DLD1 (cell line): ENCODE data around the gene SEMA4B.
"Not testable (repeated sequence)": the region's sequence is repeated elsewhere in the genome, so short reads cannot be mapped to it uniquely, and the experiment has no call there.

ENCODE experiments used
- in situ Hi-C: cut with HindIII; loops from 2 replicates; pipeline ENCODE4 v1.10.0; 2017; ENCODE audit warnings: low sequenced_read_pairs

The SEMA4B gene

DNA sequence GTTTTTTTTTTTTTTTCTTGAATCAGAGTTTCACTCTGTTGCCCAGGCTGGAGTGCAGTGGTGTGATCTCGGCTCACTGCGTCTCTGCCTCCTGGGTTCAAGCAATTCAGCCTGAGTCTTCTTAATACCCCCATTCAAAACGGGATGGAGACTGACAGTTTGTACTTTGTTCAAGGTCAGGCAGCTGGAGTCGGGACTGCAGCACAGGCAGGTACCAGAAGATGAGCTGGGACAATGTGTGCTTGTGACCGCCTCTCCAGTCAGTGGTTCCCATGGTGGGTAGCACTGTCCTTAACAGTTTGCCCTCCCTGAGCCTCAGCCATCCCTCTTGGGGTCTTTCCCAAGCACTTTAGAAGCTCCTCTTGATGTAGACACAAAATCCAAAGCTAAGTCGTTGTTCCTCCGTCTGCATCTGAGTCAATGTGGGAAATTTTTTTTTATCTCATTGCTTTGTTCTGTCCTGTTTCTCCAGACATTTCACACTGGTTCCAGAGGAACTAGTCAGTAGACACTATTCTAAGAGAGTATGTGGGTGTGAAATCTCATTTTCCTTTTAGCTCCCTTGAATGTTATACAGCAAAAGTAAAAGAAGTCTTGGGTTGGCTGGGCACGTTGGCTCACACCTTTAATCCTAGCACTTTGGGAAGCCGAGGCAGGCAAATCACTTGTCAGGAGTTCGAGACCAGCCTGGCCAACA, 43.0 kb downstream of the SEMA4B start:
- in situ Hi-C loops: no loop called here

DNA sequence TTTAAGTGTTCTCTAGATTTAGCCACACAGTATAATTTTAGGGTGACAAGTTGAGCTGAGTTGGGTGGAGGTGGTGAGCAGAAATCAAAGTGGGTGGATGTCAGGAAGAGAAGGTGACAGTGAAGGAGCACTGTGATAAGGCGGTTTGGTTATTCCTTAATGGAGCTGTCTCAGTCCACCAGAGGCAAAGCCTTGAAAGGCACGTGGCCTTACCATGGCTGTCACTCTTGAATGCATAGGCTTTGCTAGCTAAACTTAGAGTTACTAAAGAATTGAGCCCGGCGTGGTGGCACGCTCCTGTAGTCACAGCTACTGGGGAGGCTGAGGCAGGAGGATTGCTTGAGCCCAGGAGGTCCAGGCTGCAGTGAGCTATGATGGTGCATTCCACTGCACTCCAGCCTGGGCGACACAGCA, 47.7 kb downstream of the SEMA4B start:
- in situ Hi-C loops: no loop called here

DNA sequence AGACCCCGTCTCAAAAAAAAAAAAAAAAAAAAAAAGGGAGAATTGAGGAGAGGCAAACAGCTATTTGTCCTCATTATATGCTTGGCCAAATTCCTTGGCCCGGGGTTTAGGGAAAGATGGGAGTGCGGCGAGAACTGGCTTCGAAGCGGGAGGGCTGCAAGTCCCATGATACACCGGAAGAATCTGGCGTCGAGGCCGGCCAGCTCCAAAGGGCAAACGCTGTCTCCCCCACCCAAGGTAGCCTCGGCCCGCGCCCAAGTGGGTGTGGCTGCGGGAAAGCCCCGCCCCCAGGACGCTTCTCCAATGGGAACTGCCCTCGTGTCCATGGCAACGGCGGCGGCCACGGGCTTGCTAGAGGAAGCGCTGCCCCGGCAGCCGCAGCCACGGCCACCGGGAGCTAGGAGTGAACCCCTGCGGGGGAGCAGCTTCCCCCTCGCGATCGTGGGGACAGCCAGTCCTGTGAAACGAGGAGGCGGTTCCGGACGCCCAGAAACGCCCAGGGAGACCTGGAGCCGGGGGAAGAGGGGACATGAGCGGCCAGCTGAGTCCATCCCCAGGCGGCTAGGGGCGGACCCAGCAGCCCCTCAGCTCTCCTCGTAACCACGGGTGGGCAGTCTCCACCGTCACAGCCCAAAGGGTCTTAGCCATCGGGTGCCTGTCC, 48.2 kb downstream of the SEMA4B start, which contains the start of gene TTLL13:
Gene TTLL13, plus strand, starts transcription at position 354 of the 661 bp plus-strand sequence. CDS start 1,075 bp downstream, outside the sequence.
- in situ Hi-C loops: no loop called here

DNA sequence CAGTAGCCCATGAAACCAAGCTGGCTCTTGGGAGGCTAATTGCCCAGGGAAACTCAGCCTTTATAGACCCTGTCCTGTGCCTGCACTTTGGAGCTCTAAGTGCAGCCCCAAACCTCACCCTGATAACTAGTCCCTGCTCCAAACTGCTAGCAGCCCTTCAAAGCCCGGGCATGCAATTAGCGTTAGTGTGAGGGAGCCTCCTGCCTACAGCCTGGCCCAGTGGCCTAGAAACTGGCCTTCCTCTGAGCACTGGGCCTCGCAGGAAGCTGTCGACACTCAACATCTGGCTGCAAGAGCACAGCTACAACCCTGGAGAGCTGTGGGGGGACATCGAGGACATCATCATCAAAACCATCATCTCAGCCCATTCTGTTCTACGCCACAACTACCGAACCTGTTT, 56.6 kb downstream of the SEMA4B start:
- in situ Hi-C loops: no loop called here

DNA sequence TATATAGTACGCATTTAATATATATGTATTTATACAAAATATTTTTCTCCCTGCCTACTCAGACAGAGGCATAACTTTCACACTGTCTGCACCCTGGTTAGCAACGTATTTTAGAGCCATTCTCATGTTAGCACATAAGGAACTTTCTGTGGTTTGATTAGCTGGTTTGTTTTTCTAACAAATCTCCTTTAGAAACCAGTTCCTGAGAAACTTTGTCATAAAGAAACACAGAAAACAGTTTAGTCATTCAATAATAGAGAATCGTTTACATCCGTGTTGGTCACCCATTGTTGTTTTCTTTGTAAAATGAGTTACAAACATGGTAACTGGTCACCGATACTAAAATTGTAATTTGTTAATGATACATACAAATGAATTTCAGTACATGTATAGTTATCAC, 58.4 kb downstream of the SEMA4B start:
- in situ Hi-C loops: no loop called here

DNA sequence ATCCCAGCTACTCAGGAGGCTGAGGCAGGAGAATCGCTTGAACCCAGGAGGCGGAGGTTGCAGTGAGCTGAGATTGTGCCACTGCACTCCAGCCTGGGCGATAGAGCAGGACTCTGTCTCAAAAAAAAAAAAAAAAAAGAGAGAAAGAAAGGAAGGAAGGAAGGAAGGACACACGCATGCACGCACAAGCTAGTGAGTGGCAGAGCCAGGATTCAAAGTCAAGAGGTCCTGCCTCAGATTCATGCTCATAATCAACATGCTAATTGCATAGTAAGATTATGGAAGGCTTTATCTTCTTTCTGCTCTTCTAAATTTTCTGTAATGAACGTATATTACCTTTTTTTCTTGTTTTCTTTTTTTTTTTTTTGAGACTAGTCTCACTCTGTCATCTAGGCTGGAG, 59.6 kb downstream of the SEMA4B start:
- in situ Hi-C loops: not testable (repeated sequence)

DNA sequence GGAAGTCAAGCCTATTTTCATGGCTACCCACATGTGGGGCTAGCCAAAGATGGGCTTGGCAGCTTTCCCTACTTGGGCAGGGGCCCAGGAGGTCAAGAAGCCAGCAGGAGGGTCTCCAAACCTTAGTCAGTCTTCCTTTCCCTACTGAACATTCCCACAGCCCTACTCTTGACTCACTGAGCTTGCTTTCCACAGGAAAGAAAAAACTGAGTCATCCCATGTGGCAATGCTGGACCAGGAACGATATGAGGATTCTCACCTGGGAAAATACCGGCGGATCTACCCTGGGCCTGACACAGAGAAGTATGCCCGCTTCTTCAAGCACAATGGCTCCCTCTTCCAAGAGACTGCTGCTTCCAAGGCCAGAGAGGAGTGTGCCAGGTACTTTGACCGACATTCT, 60.7 kb downstream of the SEMA4B start:
- in situ Hi-C loops: no loop called here

DNA sequence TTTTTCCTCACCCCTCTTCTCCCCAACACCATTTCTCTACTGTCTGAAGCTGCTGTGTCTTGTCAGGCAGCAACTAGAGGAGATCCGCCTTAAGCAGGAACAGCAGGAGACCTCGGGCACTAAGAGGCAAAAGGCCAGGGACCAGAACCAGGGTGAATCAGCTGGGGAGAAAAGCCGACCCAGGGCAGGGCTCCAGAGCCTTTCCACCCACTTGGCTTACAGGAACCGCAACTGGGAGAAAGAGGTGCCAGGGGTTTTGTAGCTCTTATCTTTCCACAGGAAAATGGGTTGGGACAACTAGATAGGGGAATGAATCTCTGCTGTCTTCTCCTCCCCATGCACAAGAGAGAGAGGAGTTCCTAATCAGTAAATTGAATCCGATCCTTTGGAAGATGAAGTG, 61.3 kb downstream of the SEMA4B start:
- in situ Hi-C loops: no loop called here

DNA sequence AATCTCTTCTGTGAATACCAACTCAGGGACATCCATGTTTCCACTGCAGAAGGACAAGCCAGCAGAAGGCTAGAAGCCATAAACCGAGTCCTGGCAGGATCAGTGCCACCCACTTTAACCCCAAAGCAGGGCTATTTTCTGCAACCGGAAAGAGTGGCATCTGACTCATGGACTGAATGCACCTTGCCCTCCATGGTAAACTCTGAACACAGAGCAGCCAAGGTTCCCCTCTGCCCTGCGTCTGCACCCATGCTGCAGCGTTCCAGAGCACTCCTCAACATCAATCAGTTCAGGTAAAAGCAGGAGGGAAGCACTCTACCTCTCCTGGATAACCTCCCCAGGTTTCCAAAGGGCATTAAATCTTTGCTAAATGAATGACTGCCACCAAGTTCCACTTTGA, 63.5 kb downstream of the SEMA4B start:
- in situ Hi-C loops: no loop called here

DNA sequence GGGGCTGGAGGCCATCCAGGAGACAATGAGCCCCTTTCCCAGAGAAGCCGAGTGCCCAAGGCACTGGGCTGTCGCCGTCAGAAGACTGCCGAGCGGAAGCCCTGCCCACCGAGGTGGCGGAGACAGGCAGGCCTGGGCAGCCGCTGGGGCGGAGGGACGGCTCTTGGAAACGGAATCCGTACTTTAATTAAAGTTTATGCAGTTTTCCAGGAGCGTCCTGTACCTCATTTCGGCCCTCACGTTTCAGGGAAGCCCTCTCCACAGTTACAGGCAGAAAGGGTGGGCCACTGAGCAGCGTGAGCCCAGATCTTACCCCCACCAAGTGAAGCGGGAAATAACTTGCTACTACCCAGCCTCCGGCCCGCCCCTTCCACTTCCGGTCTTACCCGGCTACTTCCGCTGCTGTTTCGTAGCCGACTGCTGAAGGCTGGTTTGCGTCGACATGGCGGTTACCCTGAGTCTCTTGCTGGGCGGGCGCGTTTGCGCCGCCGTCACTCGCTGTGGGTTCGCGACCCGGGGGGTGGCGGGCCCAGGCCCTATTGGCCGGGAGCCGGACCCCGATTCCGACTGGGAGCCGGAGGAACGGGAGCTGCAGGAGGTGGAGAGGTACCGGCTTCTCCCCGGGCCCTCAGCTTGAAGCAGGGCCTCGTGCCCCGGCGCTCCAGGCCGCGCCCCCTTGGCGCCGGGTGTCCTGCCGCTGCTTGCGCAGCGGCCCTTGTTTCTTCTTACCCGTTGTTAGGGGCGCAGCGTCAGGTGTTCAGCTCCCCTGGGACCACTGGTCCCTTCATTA, 64.3 kb downstream of the SEMA4B start, which contains the start of gene NGRN:
Gene NGRN, plus strand, starts transcription at position 402 of the 790 bp plus-strand sequence. Its CDS starts 41 bp downstream, at position 443.
- in situ Hi-C loops: no loop called here

DNA sequence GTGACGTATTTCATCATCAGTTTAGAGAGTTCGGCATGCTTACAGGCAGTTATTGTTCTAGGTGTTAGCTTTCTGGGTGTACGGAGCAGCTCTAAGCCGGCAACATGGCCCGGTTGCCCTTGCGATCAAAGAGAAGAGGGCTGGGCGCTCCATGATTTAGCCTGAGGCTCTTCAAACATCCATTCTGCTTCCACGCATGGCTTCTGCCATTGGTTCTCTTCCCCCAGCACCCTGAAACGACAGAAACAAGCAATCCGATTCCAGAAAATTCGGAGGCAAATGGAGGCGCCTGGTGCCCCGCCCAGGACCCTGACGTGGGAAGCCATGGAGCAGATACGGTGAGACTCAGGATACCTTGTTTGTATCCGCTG, 64.9 kb downstream of the SEMA4B start:
- in situ Hi-C loops: no loop called here

DNA sequence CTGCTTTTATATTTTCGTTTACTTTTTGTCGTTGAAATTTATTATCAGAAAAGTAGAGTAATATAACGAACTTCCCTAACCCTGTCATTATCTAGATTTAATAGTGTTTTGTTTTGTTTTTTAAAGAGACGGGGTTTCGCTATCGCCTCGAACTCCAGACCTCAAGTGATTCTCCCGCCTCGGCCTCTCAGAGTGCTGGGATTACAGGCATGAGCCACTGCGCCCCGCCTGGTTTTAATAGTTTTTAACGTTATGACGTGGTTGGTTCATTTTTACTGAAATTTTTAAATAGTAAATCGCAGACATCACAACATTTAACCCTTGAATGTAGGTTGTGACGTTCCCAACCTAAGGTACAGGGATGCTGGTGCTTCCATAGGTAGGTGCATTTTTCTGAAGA, 65.4 kb downstream of the SEMA4B start:
- in situ Hi-C loops: no loop called here

DNA sequence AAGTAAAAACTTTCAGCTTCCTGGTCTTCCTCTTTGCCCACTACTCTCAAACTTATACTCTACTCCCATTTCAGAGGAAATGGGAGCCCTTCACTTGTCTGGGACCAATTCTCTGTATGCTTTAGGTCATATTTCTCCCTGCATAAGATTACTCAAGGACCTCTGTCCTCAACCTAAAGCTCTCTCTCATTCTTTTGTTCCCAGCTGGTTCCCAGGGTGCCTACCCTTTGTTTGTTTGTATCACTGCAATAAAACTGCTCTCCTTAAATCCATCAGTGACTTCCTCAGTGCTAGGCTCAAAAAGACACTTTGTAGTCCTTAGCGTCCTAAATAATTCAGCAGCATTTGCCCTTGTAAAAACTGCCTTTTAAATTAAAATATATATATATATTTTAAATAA, 67.3 kb downstream of the SEMA4B start:
- in situ Hi-C loops: no loop called here

DNA sequence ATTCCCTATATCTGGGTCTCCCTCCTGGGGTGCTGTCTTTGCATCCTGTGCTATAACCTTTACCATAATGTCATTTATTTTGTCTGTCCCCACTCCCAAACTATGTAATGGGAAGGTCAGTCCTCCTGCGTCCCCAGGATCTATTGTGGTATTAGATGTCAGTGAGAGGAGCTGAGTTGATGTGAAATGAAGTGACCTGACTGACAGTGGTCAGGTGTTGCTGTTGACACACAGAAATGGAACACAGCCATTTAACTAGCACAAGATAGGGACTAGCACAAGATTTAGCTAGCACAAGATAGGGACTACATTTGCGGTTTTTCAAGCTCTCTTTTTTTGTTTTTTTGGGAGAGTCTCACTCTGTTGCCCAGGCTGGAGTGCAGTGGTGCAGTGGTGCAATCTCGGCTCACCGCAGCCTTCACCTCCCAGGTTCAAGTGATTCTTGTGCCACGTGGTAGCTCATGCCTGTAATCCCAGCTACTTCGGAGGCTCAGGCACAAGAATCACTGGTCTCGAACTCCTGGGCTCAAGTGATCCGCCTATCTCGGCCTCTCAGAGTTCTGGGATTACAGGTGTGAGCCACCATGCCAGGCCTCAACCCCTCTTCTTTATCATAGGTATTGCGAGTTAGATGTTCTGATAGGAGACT, 69.5 kb downstream of the SEMA4B start:
- in situ Hi-C loops: no loop called here

DNA sequence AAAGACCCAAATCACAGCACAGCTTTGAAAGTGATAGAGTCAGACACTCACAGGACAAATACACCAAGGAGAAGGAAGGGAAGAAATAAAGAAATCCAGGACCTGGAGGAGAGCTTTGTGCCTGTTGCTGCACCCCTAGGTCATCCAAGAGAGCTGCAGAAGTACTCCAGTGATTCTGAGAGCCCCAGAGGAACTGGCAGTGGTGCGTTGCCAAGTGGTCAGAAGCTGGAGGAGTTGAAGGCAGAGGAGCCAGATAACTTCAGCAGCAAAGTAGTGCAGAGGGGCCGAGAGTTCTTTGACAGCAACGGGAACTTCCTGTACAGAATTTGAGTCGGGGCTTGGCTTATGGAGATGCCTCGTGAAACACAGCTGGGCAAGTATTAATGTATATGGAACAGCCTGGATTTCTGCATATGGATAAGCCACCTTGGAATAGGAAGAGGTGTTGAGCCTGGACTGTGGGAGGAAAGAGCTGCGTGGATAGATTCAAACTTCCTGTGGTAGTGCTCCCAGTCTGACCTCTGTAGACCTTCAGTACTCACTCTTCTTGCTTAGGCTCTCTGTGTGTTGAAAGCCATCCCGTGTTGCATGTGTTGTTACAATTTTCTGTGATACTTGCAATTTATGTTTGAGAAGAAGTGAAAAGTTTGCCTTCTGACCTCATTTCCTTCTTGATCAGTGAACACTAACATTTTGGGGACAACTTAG, 70.5 kb downstream of the SEMA4B start:
- in situ Hi-C loops: no loop called here

DNA sequence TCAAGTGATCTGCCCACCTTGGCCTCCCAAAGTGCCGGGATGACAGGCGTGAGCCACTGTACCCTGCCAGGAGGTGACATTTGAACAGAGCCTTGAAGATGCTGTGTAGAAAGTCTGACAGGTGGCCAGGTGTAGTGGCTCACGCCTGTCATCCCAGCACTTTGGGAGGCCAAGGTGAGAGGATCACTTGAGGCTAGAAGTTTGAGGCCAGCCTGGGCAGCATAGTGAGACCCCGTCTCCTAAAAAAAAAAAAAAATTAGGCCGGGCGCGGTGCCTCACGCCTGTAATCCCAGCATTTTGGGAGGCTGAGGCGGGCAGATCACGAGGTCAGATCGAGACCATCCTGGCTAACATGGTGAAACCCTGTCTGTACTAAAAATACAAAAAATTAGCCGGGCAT, 77.3 kb downstream of the SEMA4B start:
- in situ Hi-C loops: not testable (repeated sequence)
